Activated CD4-positive, alpha-beta T cell treated with anti-CD3 and anti-CD28 coated beads, Interleukin-10, Interleukin-2, amounts not matched to agents 100 ng/mL and 50 ng/mL, durations not matched to agents 16 hours and 8 hours (primary cell): ENCODE measurements around the gene PANK1.
"Not testable (repeated sequence)": the region's sequence is repeated elsewhere in the genome, so short reads cannot be mapped to it uniquely, and the experiment has no call there.

Experiments used
- DNase-seq: peaks from one replicate; pipeline ENCODE4 v3.0.0-alpha.2; 2020

PANK1 gene

GRCh38 chr10:89565180-89565579, 79.9 kb downstream of the PANK1 start:
- DNase-seq: no peak

GRCh38 chr10:89563861-89564478, 81.1 kb downstream of the PANK1 start:
- peak; percentile 50 for DNase-seq

- no peak for DNase-seq
Measured at GRCh38 chr10:89563311-89563710, 81.7 kb downstream of the PANK1 start.

- DNase-seq: no peak
Measured at GRCh38 chr10:89556600-89556999, 88.4 kb downstream of the PANK1 start.

- DNase-seq: no peak
Measured at GRCh38 chr10:89555688-89556445, 89.2 kb downstream of the PANK1 start.

GRCh38 chr10:89554433-89554832, 90.6 kb downstream of the PANK1 start:
- DNase-seq: no peak

GRCh38 chr10:89553064-89553734, 91.8 kb downstream of the PANK1 start:
- peak; percentile 14 for DNase-seq

- no peak for DNase-seq
Measured at GRCh38 chr10:89552213-89552612, 92.8 kb downstream of the PANK1 start.

- DNase-seq: no peak
Measured at GRCh38 chr10:89550509-89550908, 94.5 kb downstream of the PANK1 start.

GRCh38 chr10:89549510-89549909, 95.5 kb downstream of the PANK1 start:
- no peak for DNase-seq

- no peak for DNase-seq
Measured at GRCh38 chr10:89548673-89549072, 96.4 kb downstream of the PANK1 start.

- DNase-seq: no peak
Measured at GRCh38 chr10:89547853-89548513, 97.1 kb downstream of the PANK1 start.

GRCh38 chr10:89546651-89547050, 98.4 kb downstream of the PANK1 start:
- DNase-seq: not testable (repeated sequence)

GRCh38 chr10:89543841-89544240, 101.2 kb downstream of the PANK1 start:
- no peak for DNase-seq

GRCh38 chr10:89540420-89540949, 104.6 kb downstream of the PANK1 start:
- DNase-seq: no peak

- DNase-seq: no peak
Measured at GRCh38 chr10:89537364-89537763, 107.7 kb downstream of the PANK1 start.

GRCh38 chr10:89536013-89536354, 109.1 kb downstream of the PANK1 start:
- no peak for DNase-seq

- DNase-seq: no peak
Measured at GRCh38 chr10:89535171-89536012, 109.7 kb downstream of the PANK1 start, which contains the start of gene SLC16A12. Gene SLC16A12, minus strand, starts transcription at chr10:89535594. Its CDS starts 73,016 bp downstream, at chr10:89462578.

- DNase-seq: no peak
Measured at GRCh38 chr10:89534826-89535166, 110.2 kb downstream of the PANK1 start.
